Spleen (tissue), 11 donors: ENCODE measurements around the gene RGS17. TPM values are rescaled to one million over a fixed set of nuclear protein-coding genes. Genes with fewer than 3 reads are reported as not detected.

Experiments used
- DNase-seq: peaks from one replicate; pipeline ENCODE4 v3.0.0-alpha.2; 2020
- H3K27ac ChIP-seq, 8 donors: fragments of 200-600 bp; sonication (generic) in 7 of 8; 1 replicate in 4 of 8; 2 replicates in 4 of 8; pipeline versions ENCODE4 v1.5.0 to v1.8.0; 2016 to 2021; ENCODE audit warnings: inconsistent platforms in 4 of 8, mild to moderate bottlenecking in 4 of 8, moderate library complexity in 1 of 8
- H3K27me3 ChIP-seq, 7 donors: fragments of 200-600 bp; sonication (generic) in 6 of 7; replicated peaks in 1 of 7; 1 replicate in 4 of 7; 2 replicates in 3 of 7; pipeline versions ENCODE4 v1.5.0 to v1.8.0; 2016 to 2021; ENCODE audit warnings: inconsistent platforms in 3 of 7, mild to moderate bottlenecking in 1 of 7
- H3K36me3 ChIP-seq, 6 donors: fragments of 200-600 bp; sonication (generic) in 5 of 6; 1 replicate in 4 of 6; 2 replicates in 2 of 6; pipeline versions ENCODE4 v1.5.0 to v1.8.0; 2016 to 2021; ENCODE audit warnings: inconsistent platforms in 2 of 6
- H3K4me1 ChIP-seq, 6 donors: fragments of 200-600 bp; sonication (generic) in 5 of 6; 1 replicate in 3 of 6; 2 replicates in 3 of 6; pipeline versions ENCODE4 v1.5.0 to v1.8.0; 2016 to 2021; ENCODE audit warnings: inconsistent platforms in 3 of 6
- H3K4me3 ChIP-seq, 8 donors: fragments of 200-600 bp; sonication (generic) in 7 of 8; 1 replicate in 4 of 8; 2 replicates in 4 of 8; pipeline versions ENCODE4 v1.5.0 to v1.8.0; 2016 to 2021; ENCODE audit warnings: inconsistent platforms in 4 of 8, mild to moderate bottlenecking in 4 of 8, moderate library complexity in 2 of 8
- H3K9me3 ChIP-seq, 8 donors: fragments of 200-600 bp; sonication (generic) in 7 of 8; 1 replicate in 4 of 8; 2 replicates in 4 of 8; pipeline versions ENCODE4 v1.5.0 to v1.8.0; 2016 to 2021; ENCODE audit warnings: inconsistent platforms in 4 of 8
- POLR2A ChIP-seq, 3 donors: fragments of 450-650 bp; IDR thresholded peaks; one replicate each; pipeline ENCODE4 v1.5.1; 2017; ENCODE audit warnings: antibody characterized with exemption in 3 of 3, mild to moderate bottlenecking in 1 of 3
- POLR2AphosphoS5 ChIP-seq, 3 donors: sonication (generic); formaldehyde crosslinking; IDR thresholded peaks; one replicate each; pipeline ENCODE4 v1.5.1; 2017; ENCODE audit warnings: antibody characterized with exemption in 3 of 3
- WGBS, 5 donors: extraction: QIAGEN DNeasy Blood & Tissue Kit in 3 of 5; methylation state at CpG; one replicate each; pipeline versions ENCODE4 v1.1.5 to v1.1.7; 2013 to 2018; 5-methylcytosine and 5-hydroxymethylcytosine counted together
- intact Hi-C: fragments of 100-400 bp; cut with DNase I; formaldehyde crosslinking; loops from one replicate; pipeline ENCODE4 v1.15.0; 2023; ENCODE audit warnings: low total_unique reads
- polyA plus RNA-seq, 3 donors: library from polyadenylated mRNA; stranded (reverse); fragments of 200-250 nt; gene quantifications; one replicate each; pipeline ENCODE4 v1.2.1, GENCODE V29; 2013
- total RNA-seq, 7 donors: library from RNA; depleted of rRNA in 3 of 7; stranded (reverse); fragments of >200 nt in 3 of 7; fragmentation: NEBNext Ultra II Directional in 4 of 7; extraction: Animal tissue kit (Norgen Biotek cat#: 25700) in 4 of 7; gene quantifications; one replicate each; pipeline versions ENCODE4 v1.1.0 to v1.2.1, GENCODE V29; 2016 to 2021
- TF ChIP-seq, protein P1 (sequence below), 11 experiments: fragments of 200-600 bp in 7 of 11; fragments of 450-650 bp in 4 of 11; sonication (generic) in 4 of 11; IDR thresholded peaks in 8 of 11; conservative IDR thresholded peaks in 3 of 11; 1 replicate in 7 of 11; 2 replicates in 4 of 11; pipeline versions ENCODE4 v1.4.0 to v1.8.0; 2016 to 2021; ENCODE audit warnings: antibody characterized with exemption in 11 of 11, inconsistent platforms in 4 of 11, mild to moderate bottlenecking in 1 of 11
- donor health status: healthy with polysubstance abuse.
- donor health status: DM: no; HTN: no; CAD: no; lungs with moderate emphysema.
- donor health status: DM: no; HTN: no; CAD: no.
- donor health status: Bipolar disorder and iron deficiency.
- donor health status: healthy.
- donor health status: DM: no; HTN: no; CAD: no.
- donor health status: DM: yes; HTN: yes; CAD: no.

RGS17 gene
- total and polyA plus RNA-seq, 10 donors, result 0.03 to 0.33 (median 0.07) TPM; not detected in 5

- H3K4me1 ChIP-seq, result peaks cover 0 to 7% (median 6%) of the 10 kb centered on the region in 6 donors
- intact Hi-C loops, result loop anchor here (10.0 kb wide), 1 partner anchor 163 kb away; no protein-coding TSS in a partner anchor
- no peak overlapping the region for H3K27ac ChIP-seq
- no peak for TF ChIP-seq POLR2AphosphoS5 (IDR thresholded peaks at IDR 0.05)
- TF ChIP-seq, protein P1, sequence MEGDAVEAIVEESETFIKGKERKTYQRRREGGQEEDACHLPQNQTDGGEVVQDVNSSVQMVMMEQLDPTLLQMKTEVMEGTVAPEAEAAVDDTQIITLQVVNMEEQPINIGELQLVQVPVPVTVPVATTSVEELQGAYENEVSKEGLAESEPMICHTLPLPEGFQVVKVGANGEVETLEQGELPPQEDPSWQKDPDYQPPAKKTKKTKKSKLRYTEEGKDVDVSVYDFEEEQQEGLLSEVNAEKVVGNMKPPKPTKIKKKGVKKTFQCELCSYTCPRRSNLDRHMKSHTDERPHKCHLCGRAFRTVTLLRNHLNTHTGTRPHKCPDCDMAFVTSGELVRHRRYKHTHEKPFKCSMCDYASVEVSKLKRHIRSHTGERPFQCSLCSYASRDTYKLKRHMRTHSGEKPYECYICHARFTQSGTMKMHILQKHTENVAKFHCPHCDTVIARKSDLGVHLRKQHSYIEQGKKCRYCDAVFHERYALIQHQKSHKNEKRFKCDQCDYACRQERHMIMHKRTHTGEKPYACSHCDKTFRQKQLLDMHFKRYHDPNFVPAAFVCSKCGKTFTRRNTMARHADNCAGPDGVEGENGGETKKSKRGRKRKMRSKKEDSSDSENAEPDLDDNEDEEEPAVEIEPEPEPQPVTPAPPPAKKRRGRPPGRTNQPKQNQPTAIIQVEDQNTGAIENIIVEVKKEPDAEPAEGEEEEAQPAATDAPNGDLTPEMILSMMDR (IDR thresholded peaks at IDR 0.05 in 8 of 11, conservative IDR thresholded peaks at IDR 0.05 in 3 of 11), result no peak
- no peak for TF ChIP-seq POLR2A (IDR thresholded peaks at IDR 0.05)
- no peak for DNase-seq
- H3K36me3 ChIP-seq, result no peaks in the 10 kb centered on the region
- no peak overlapping the region for H3K4me3 ChIP-seq
- H3K27me3 ChIP-seq, result peaks cover 0 to 5% (median 0%) of the 10 kb centered on the region in 7 donors
- 89 to 94% (median 93%) methylated on average over 2 of the region's 2 CpGs for WGBS, 5 donors
- H3K9me3 ChIP-seq, result no peaks in the 10 kb centered on the region
Measured at GRCh38 chr6:153028286-153028685, 102.8 kb downstream of the RGS17 start.

DNA sequence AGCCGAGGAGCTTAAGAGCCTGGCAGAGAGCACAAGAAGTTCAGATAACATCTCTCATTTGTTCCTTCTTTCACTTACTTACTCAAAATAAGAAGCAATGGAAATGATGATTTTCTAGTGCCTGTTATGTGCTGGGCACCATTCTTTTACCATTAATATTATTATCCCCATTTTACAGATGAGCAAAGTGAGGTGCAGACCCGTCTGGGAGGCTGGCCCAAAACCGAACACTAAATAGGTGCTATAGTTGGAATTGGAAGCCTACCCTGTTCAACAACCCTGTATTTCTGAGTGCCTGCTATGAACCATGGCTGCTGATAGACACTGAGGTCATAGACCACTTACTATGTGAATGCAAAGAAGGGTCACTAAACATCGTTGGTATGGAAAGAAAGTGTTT is 103.6 kb downstream of the RGS17 start:
- no peaks in the 10 kb centered on the region for H3K36me3 ChIP-seq
- no peak overlapping the region for H3K27ac ChIP-seq
- H3K4me1 ChIP-seq, result peaks cover 0 to 7% (median 6%) of the 10 kb centered on the region in 6 donors
- WGBS, 5 donors, result 67 to 82% (median 74%) methylated on average over 4 of the region's 4 CpGs
- H3K4me3 ChIP-seq, result no peak overlapping the region
- H3K9me3 ChIP-seq, result no peaks in the 10 kb centered on the region
- H3K27me3 ChIP-seq, result peaks cover 0 to 5% (median 0%) of the 10 kb centered on the region in 7 donors
- DNase-seq, result no peak
- TF ChIP-seq POLR2A (IDR thresholded peaks at IDR 0.05) (no peak), POLR2AphosphoS5 (IDR thresholded peaks at IDR 0.05) (no peak)
- TF ChIP-seq, protein P1 (IDR thresholded peaks at IDR 0.05 in 8 of 11, conservative IDR thresholded peaks at IDR 0.05 in 3 of 11), result no peak
- intact Hi-C loops, result loop anchor here (10.0 kb wide), 1 partner anchor 163 kb away; no protein-coding TSS in a partner anchor

- no peaks in the 10 kb centered on the region for H3K9me3 ChIP-seq
- no peak overlapping the region for H3K27ac ChIP-seq
- 0 to 13% (median 6%) methylated on average over 1 of the region's 1 CpG for WGBS, 5 donors
- H3K4me3 ChIP-seq, result no peak overlapping the region
- H3K4me1 ChIP-seq, result peaks cover 0 to 7% (median 6%) of the 10 kb centered on the region in 6 donors
- intact Hi-C loops, result loop anchor here (10.0 kb wide), 1 partner anchor 160 kb away; no protein-coding TSS in a partner anchor
- TF ChIP-seq, protein P1 (IDR thresholded peaks at IDR 0.05 in 8 of 11, conservative IDR thresholded peaks at IDR 0.05 in 3 of 11), result peak in 5 of 11 experiments; percentile 9 to 44 (median 19)
- no peak for TF ChIP-seq POLR2A (IDR thresholded peaks at IDR 0.05)
- H3K36me3 ChIP-seq, result no peaks in the 10 kb centered on the region
- no peak for DNase-seq
- peaks cover 0 to 5% (median 0%) of the 10 kb centered on the region in 7 donors for H3K27me3 ChIP-seq
Measured at GRCh38 chr6:153024709-153025017, 106.4 kb downstream of the RGS17 start.

- no peak for DNase-seq
Measured at GRCh38 chr6:153023977-153024708, 106.9 kb downstream of the RGS17 start.

More at GRCh38 chr6:153023977-153024708, 106.9 kb downstream of the RGS17 start:
- peaks cover 0 to 7% (median 6%) of the 10 kb centered on the region in 6 donors for H3K4me1 ChIP-seq
- intact Hi-C loops, result loop anchor here (10.0 kb wide), 1 partner anchor 159 kb away; no protein-coding TSS in a partner anchor
- H3K36me3 ChIP-seq, result no peaks in the 10 kb centered on the region
- whole genome bisulfite sequencing, 5 donors, result 37 to 44% (median 39%) methylated on average over 6 of the region's 6 CpGs
- peaks cover 0 to 5% (median 0%) of the 10 kb centered on the region in 7 donors for H3K27me3 ChIP-seq
- no peaks in the 10 kb centered on the region for H3K9me3 ChIP-seq
- TF ChIP-seq POLR2A (IDR thresholded peaks at IDR 0.05), result no peak
- no peak for TF ChIP-seq POLR2AphosphoS5 (IDR thresholded peaks at IDR 0.05)
- TF ChIP-seq, protein P1 (IDR thresholded peaks at IDR 0.05 in 8 of 11, conservative IDR thresholded peaks at IDR 0.05 in 3 of 11), result peak; percentile 60 to 85 (median 81)
- H3K4me3 ChIP-seq, result no peak overlapping the region
- no peak overlapping the region for H3K27ac ChIP-seq
